GDM1 (cell line): ENCODE data around the gene TRIP10.
"Not testable (repeated sequence)": the region's sequence is repeated elsewhere in the genome, so short reads cannot be mapped to it uniquely, and the experiment has no call there.

Source experiments
- DNase-seq: peaks from one replicate; lab custom pipeline; 2025; lab: John Stamatoyannopoulos, UW

TRIP10 gene

GRCh38 chr19:6768236-6768785 lies 28.8 kb downstream of the TRIP10 start:
- no peak for DNase-seq

- no peak for DNase-seq
Observed at GRCh38 chr19:6769006-6769619, 29.6 kb downstream of the TRIP10 start.

GRCh38 chr19:6771648-6772027 lies 32.2 kb downstream of the TRIP10 start:
- DNase-seq, result not testable (repeated sequence)

- peak; percentile 89 for DNase-seq
Observed at GRCh38 chr19:6772028-6772865, 32.8 kb downstream of the TRIP10 start, which contains the start of gene VAV1. VAV1 (plus strand) TSS chr19:6772708; CDS start chr19:6772808, 100 bp downstream.

- no peak for DNase-seq
Observed at GRCh38 chr19:6772866-6773322, 33.4 kb downstream of the TRIP10 start.

GRCh38 chr19:6773323-6773931 lies 33.9 kb downstream of the TRIP10 start:
- DNase-seq, result peak; percentile 80

- peak; percentile 10 for DNase-seq
Observed at GRCh38 chr19:6774821-6775707, 35.6 kb downstream of the TRIP10 start.

- not testable (repeated sequence) for DNase-seq
Observed at GRCh38 chr19:6776045-6776444, 36.6 kb downstream of the TRIP10 start.

GRCh38 chr19:6776999-6777398 lies 37.5 kb downstream of the TRIP10 start:
- no peak for DNase-seq

GRCh38 chr19:6777434-6777833 lies 38.0 kb downstream of the TRIP10 start:
- DNase-seq, result no peak

GRCh38 chr19:6778386-6778785 lies 38.9 kb downstream of the TRIP10 start:
- DNase-seq, result no peak

- no peak for DNase-seq
Observed at GRCh38 chr19:6779206-6779605, 39.7 kb downstream of the TRIP10 start.

- no peak for DNase-seq
Observed at GRCh38 chr19:6787393-6787792, 47.9 kb downstream of the TRIP10 start.

GRCh38 chr19:6788896-6789295 lies 49.4 kb downstream of the TRIP10 start:
- no peak for DNase-seq

- no peak for DNase-seq
Observed at GRCh38 chr19:6790194-6791128, 51.0 kb downstream of the TRIP10 start.

- no peak for DNase-seq
Observed at GRCh38 chr19:6791237-6791636, 51.8 kb downstream of the TRIP10 start.

GRCh38 chr19:6793411-6793810 lies 53.9 kb downstream of the TRIP10 start:
- no peak for DNase-seq

GRCh38 chr19:6793973-6794372 lies 54.5 kb downstream of the TRIP10 start:
- DNase-seq, result no peak

- DNase-seq, result no peak
Observed at GRCh38 chr19:6794686-6795431, 55.4 kb downstream of the TRIP10 start.

GRCh38 chr19:6796278-6796677 lies 56.8 kb downstream of the TRIP10 start:
- no peak for DNase-seq
